ENCODE measurements around the gene REN.

DNA sequence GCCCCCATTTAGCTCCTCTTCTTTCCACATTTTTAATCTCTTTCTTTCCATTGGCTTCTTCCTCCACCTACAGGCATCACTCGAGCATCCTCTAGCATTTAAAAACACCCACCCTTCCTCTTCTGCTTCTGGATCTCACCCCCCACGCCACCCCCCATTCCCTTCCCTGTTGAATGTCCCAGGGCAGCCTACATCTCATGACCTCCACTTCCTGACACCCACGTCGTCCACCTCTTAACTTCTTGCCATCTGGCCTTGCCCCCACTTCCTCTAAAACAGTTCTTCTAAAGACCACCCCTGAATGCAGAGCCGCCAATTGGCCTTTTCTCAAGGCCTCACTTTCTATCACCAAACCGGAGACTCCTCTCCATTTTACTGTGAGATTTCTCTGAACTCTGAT lies 8.2 kb downstream of the REN start:
- TF ChIP-seq EZH2 (IDR thresholded peaks at IDR 0.05) (no peak), POLR2AphosphoS5 (IDR thresholded peaks at IDR 0.05; ENCODE audit: borderline replicate concordance, low read depth, low read length) (no peak)
